Cardiac septum (tissue), 1 donor: ENCODE measurements around the gene EEPD1. TPM values are rescaled to one million over a fixed set of nuclear protein-coding genes. Genes with fewer than 3 reads are reported as not detected.

Source experiments
- DNase-seq: peaks from one replicate; pipeline ENCODE4 v3.0.0-alpha.2; 2020; ENCODE audit warnings: low spot score
- intact Hi-C: fragments of 100-400 bp; cut with DNase I; formaldehyde crosslinking; loops from one replicate; pipeline ENCODE4 v1.14.0; 2022
- total RNA-seq: library from RNA; stranded (reverse); fragmentation: NEBNext Ultra II Directional; extraction: Animal tissue kit (Norgen Biotek cat#: 25700); gene quantifications from one replicate; pipeline ENCODE4 v1.2.1, GENCODE V29; 2021
- donor health status: DM: no; HTN: no; CAD: no.

Gene EEPD1
- total RNA-seq, 1 donor from 2014 or later = 6.6 TPM

DNA sequence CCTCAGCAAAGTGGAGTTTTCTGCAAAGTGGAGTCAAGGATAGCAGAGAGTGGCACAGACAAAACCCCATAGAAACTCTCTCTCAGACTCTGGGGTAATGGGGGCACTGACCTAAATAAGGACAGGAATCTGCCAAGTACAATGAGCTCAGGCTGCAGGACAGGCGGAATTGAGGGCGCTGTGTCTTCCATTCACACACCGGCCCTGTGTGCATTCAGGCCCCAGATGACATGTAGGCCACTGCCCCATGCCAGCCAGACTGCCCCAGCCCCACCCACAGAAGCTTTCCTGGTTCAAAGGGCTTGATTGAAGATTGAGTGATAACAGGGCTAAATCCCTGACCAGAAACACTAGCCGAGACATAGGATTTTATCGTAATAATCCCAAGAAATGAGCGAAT is 52.7 kb downstream of the EEPD1 start:
- intact Hi-C loops = no loop called here
- DNase-seq = no peak

- intact Hi-C loops = no loop called here
- DNase-seq = no peak
Observed at GRCh38 chr7:36207451-36208291, 54.6 kb downstream of the EEPD1 start.

DNA sequence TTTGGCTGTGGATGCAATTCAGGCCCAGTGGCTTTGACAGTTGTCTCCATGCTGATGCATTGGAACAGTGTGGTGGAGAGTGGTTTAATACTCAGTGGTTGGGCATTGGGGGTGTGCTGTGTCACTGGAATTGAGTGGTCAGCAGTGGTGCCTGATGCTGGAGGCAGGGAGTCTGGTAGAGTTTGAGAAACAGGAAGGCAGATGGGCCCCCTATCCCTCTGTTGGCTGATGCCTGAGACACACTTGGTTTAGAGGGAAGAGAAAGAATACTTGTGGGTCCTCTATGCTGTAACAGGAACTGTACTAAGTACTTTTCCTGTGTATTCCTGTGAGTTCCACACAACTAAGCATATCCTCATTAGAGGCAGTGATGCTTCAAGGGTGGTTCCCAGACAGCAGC is 55.4 kb downstream of the EEPD1 start:
- no peak for DNase-seq
- intact Hi-C loops = no loop called here

DNA sequence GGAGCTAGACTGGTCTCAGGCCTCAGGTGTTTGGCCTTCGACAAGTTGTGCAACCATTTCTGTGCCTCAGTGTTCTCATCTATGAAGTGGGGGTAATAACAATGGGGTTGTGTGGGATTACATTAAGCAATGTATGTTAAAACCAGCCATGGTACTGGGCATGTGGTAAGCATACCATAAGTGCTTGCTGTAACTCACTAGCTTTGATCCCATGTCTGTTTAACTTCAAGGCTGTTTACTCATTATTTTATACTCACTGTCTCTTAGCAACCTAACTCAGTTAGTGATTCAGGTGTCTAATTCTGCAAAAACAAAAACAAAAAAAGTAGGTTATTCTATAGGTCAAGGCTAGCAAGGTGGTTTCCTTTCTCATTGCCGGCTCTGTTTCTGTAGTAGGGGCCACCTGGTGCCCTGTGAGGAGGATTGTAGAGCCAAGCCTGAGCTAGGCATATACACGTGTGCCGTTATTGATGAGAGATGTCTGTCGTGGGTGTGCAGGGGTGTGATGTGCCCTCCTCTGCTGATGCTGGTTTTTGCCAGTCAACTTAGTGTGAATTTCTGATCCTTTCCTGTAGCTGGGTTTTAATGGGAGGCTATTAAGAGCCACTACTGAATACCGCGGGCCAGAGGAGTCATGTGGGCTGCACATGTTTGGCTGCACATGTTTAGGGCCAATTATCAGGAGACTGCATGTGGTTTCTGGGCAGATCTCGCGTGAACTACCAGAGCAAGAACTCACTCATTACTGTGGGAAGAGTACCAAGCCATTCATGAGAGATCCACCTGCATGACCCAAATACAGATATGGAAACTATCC is 56.2 kb downstream of the EEPD1 start:
- DNase-seq = no peak
- intact Hi-C loops = no loop called here

- no peak for DNase-seq
- intact Hi-C loops = no loop called here
Observed at GRCh38 chr7:36209814-36210183, 56.7 kb downstream of the EEPD1 start.

DNA sequence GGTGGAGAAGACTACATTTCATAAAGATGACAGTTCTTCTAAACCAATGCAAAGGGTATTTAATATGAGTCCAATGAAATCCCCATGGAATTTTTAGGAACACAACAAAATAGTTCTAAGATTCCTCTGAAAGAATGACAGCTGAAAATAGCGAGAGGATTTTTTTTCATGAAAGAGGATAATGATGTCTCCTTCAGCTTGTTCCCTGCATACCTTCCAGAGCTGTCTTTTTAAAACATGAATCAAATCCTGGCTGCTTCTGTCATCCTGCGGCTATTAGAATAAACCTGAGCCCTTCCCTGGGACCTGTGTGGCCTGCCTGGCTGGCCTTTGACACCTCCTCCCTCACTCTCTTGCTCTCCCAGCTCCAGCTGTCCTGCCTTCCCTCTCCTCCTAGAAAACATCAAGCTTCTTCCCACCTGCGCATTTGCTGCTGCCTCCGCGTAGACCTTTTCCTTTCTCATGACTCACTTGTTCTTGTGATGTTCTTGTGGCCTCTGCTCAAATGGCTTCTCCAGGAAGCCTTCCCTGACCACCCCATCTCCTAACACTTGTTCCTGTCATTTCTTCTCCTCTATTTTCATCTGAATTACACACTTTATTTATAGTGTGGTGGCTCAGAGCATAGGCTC is 57.4 kb downstream of the EEPD1 start:
- intact Hi-C loops = no loop called here

GRCh38 chr7:36214608-36215456 is 61.8 kb downstream of the EEPD1 start:
- no peak for DNase-seq
- intact Hi-C loops = no loop called here

More for the DNA sequence above, 57.4 kb downstream of the EEPD1 start:
- no peak for DNase-seq

DNA sequence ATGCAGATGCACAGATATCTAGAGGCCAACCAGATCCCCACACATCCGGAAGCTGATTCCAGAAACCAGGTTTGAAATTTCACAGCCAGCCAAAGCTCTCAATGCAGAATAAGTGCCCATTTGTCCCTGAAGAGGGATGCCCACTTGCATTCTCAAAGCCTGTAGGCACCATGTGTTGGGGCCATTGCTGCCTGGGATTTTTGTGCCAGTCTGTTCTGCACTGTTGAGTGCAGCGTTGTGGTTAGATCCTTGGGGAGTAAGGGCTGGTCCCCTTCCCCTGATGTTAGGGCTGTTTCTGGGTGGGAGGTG is 62.4 kb downstream of the EEPD1 start:
- no peak for DNase-seq
- intact Hi-C loops = no loop called here

GRCh38 chr7:36216063-36216684 is 63.1 kb downstream of the EEPD1 start:
- intact Hi-C loops = no loop called here
- DNase-seq = no peak

GRCh38 chr7:36217211-36217960 is 64.3 kb downstream of the EEPD1 start:
- no peak for DNase-seq
- intact Hi-C loops = no loop called here

- DNase-seq = no peak
- intact Hi-C loops = no loop called here
Observed at GRCh38 chr7:36217961-36218284, 64.9 kb downstream of the EEPD1 start.

DNA sequence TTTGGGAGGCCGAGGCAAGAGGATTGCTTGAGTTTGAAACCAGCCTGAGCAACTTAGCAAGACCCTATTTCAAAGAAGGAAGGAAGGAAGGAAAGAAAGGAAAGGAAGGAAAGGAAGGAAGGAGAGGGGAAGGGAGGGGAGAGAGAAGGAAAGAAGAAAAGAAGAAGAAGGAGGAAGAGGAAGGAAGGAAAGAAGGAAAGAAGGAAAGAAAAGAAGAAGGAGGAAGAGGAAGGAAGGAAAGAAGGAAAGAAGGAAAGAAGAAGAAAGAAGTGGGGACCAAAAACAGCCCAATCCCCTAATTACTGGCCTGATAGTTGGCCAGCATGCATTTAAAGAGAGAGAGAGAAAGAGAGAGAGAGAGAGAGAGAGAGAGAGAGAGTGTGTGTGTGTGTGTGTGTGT is 66.4 kb downstream of the EEPD1 start:
- DNase-seq = no peak
- intact Hi-C loops = no loop called here

GRCh38 chr7:36223851-36224250 is 70.8 kb downstream of the EEPD1 start:
- intact Hi-C loops = no loop called here
- no peak for DNase-seq

- DNase-seq = no peak
- intact Hi-C loops = no loop called here
Observed at GRCh38 chr7:36224934-36225858, 72.1 kb downstream of the EEPD1 start.

- intact Hi-C loops = no loop called here
- no peak for DNase-seq
Observed at GRCh38 chr7:36226151-36226550, 73.1 kb downstream of the EEPD1 start.

- DNase-seq = no peak
- intact Hi-C loops = no loop called here
Observed at GRCh38 chr7:36227223-36227622, 74.2 kb downstream of the EEPD1 start.

GRCh38 chr7:36228039-36228438 is 75.0 kb downstream of the EEPD1 start:
- DNase-seq = no peak
- intact Hi-C loops = no loop called here

GRCh38 chr7:36231406-36231805 is 78.4 kb downstream of the EEPD1 start:
- DNase-seq = no peak
- intact Hi-C loops = no loop called here
